ENCODE data around the gene ABCC4.

Gene ABCC4

GRCh38 chr13:94984958-94985357 is 316.3 kb downstream of the ABCC4 start:
- no peak for DNase-seq

- DNase-seq, result no peak
These were observed 322.7 kb downstream of the ABCC4 start for GRCh38 chr13:94978516-94978915.

- DNase-seq, result no peak
These were observed 327.0 kb downstream of the ABCC4 start for GRCh38 chr13:94974015-94974951.

GRCh38 chr13:94972262-94972661 is 329.0 kb downstream of the ABCC4 start:
- no peak for DNase-seq

All from SHP77 (cell line).